Spleen (tissue), 7 donors: ENCODE data around the gene CLIP2.

ENCODE experiments used
- POLR2A ChIP-seq, 3 donors: fragments of 450-650 bp; IDR thresholded peaks; one replicate each; pipeline ENCODE4 v1.5.1; 2017; ENCODE audit warnings: antibody characterized with exemption in 3 of 3, mild to moderate bottlenecking in 1 of 3
- TF ChIP-seq, protein P1 (sequence below), 11 experiments: fragments of 200-600 bp in 7 of 11; fragments of 450-650 bp in 4 of 11; sonication (generic) in 4 of 11; IDR thresholded peaks in 8 of 11; conservative IDR thresholded peaks in 3 of 11; 1 replicate in 7 of 11; 2 replicates in 4 of 11; pipeline versions ENCODE4 v1.4.0 to v1.8.0; 2016 to 2021; ENCODE audit warnings: antibody characterized with exemption in 11 of 11, inconsistent platforms in 4 of 11, mild to moderate bottlenecking in 1 of 11
- donor health status: DM: no; HTN: no; CAD: no; lungs with moderate emphysema.
- donor health status: DM: no; HTN: no; CAD: no.
- donor health status: DM: no; HTN: no; CAD: no.

GRCh38 chr7:74449809-74450397 is 160.7 kb downstream of the CLIP2 start:
- TF ChIP-seq, protein P1, sequence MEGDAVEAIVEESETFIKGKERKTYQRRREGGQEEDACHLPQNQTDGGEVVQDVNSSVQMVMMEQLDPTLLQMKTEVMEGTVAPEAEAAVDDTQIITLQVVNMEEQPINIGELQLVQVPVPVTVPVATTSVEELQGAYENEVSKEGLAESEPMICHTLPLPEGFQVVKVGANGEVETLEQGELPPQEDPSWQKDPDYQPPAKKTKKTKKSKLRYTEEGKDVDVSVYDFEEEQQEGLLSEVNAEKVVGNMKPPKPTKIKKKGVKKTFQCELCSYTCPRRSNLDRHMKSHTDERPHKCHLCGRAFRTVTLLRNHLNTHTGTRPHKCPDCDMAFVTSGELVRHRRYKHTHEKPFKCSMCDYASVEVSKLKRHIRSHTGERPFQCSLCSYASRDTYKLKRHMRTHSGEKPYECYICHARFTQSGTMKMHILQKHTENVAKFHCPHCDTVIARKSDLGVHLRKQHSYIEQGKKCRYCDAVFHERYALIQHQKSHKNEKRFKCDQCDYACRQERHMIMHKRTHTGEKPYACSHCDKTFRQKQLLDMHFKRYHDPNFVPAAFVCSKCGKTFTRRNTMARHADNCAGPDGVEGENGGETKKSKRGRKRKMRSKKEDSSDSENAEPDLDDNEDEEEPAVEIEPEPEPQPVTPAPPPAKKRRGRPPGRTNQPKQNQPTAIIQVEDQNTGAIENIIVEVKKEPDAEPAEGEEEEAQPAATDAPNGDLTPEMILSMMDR (IDR thresholded peaks at IDR 0.05 in 8 of 11, conservative IDR thresholded peaks at IDR 0.05 in 3 of 11) = peak; percentile 59 to 89 (median 77)
- no peak for TF ChIP-seq POLR2A (IDR thresholded peaks at IDR 0.05)
